ENCODE measurements around the gene MYO5C.

MYO5C gene

DNA sequence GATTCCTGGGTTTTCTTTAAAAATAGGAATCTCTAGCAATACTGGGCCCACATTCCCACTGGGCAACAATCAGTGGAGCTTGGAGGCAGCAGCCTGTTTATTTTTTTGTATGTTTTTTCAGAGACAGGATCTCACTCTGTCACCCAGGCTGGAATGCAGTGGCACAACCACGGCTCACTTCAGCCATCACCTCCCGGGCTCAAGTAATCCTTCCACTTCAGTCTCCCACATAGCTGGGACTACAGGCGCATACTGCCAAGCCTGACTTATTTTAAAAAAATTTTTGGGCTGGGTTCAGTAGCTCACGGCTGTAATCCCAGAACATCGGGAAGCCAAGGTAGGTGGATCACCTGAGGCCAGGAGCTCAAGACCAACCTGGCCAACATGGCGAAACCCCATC is 75.4 kb downstream of the MYO5C start:
- H3K27ac ChIP-seq = no peak overlapping the region
- no peak for DNase-seq
- no peaks in the 10 kb centered on the region for H3K27me3 ChIP-seq
- H3K36me3 ChIP-seq = peaks cover 0 to 22% (median 0%) of the 10 kb centered on the region in 3 donors
- no peaks in the 10 kb centered on the region for H3K4me1 ChIP-seq
- intact Hi-C loops (cut with DNase I; ENCODE audit: low total_unique reads) = no loop called here
- TF ChIP-seq, protein P1, sequence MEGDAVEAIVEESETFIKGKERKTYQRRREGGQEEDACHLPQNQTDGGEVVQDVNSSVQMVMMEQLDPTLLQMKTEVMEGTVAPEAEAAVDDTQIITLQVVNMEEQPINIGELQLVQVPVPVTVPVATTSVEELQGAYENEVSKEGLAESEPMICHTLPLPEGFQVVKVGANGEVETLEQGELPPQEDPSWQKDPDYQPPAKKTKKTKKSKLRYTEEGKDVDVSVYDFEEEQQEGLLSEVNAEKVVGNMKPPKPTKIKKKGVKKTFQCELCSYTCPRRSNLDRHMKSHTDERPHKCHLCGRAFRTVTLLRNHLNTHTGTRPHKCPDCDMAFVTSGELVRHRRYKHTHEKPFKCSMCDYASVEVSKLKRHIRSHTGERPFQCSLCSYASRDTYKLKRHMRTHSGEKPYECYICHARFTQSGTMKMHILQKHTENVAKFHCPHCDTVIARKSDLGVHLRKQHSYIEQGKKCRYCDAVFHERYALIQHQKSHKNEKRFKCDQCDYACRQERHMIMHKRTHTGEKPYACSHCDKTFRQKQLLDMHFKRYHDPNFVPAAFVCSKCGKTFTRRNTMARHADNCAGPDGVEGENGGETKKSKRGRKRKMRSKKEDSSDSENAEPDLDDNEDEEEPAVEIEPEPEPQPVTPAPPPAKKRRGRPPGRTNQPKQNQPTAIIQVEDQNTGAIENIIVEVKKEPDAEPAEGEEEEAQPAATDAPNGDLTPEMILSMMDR (IDR thresholded peaks at IDR 0.05) = no peak
- no peak overlapping the region for H3K4me3 ChIP-seq
- H3K9me3 ChIP-seq = no peaks in the 10 kb centered on the region

DNA sequence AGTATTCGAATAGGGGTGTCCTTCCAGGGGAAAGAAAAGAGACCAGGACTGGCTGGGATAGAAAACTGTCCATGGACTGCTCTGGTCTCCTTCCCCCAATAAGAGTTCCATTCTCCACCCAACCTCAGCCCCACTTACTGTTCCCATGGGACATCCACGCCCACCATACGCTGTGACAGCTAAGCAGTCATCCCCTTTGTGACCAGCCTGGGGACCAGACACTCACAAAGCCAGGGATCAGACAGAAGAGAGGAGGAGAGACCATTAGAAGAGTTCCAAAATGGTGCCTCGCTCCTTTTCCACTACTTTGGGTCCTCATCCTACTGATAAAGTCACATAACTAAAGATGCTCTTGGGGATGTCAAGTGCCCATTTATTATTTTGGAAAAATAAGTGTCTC is 76.8 kb downstream of the MYO5C start:
- Histone ChIP-seq H3K36me3 (peaks cover 0 to 24% (median 0%) of the 10 kb centered on the region in 3 donors), H3K4me1 (no peaks in the 10 kb centered on the region), H3K9me3 (no peaks in the 10 kb centered on the region), H3K27ac (no peak overlapping the region), H3K4me3 (no peak overlapping the region), H3K27me3 (no peaks in the 10 kb centered on the region)
- TF ChIP-seq, protein P1 (IDR thresholded peaks at IDR 0.05) = no peak
- DNase-seq = no peak
- intact Hi-C loops (cut with DNase I; ENCODE audit: low total_unique reads) = no loop called here

DNA sequence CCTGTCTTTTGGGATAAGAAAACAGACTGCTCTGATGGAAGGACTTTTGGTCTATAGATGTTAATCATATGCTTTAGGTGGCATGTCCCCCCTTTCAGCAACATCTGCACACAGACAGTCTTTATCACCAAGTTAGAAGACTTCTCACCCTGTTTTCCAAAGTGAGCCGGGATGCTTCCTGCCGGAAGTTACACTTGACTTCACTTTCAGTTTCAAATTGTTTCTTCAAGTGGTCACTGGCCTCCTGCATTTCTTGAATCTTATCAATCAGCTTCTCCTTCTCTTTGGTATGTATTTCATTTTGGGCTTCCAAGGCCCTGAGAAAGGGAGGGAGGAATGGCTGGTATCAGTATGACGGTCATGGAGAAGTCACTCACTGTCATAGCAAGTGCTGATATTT is 77.2 kb downstream of the MYO5C start:
- intact Hi-C loops (cut with DNase I; ENCODE audit: low total_unique reads) = no loop called here

DNA sequence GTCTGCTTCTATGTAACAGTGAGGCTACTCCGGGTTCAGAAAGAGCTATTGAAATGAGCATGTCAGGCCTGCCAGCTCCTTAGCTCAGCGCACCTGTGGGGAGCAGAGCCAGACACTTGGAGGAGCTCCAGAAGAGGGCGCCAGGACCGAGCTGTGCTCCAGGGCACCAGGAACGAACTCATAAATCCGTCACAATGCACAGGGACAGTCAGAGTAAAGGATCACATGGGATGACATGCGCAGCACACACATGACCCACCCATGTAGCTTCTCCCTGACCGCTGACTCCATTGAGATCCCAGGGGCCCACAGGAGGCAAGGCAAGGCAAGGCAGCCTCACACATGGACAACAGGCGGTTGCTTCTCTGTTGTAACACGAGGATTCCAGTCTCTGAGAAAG is 78.4 kb downstream of the MYO5C start:
- TF ChIP-seq, protein P1 (IDR thresholded peaks at IDR 0.05) = no peak
- H3K4me3 ChIP-seq = no peak overlapping the region
- no peak for DNase-seq
- no peaks in the 10 kb centered on the region for H3K9me3 ChIP-seq
- no peak overlapping the region for H3K27ac ChIP-seq
- intact Hi-C loops (cut with DNase I; ENCODE audit: low total_unique reads) = no loop called here
- H3K36me3 ChIP-seq = peaks cover 0 to 36% (median 0%) of the 10 kb centered on the region in 3 donors
- no peaks in the 10 kb centered on the region for H3K27me3 ChIP-seq
- no peaks in the 10 kb centered on the region for H3K4me1 ChIP-seq

More for the DNA sequence above, 77.2 kb downstream of the MYO5C start:
- DNase-seq = no peak
- TF ChIP-seq, protein P1 (IDR thresholded peaks at IDR 0.05) = no peak
- peaks cover 0 to 29% (median 0%) of the 10 kb centered on the region in 3 donors for H3K36me3 ChIP-seq
- H3K9me3 ChIP-seq = no peaks in the 10 kb centered on the region
- no peaks in the 10 kb centered on the region for H3K4me1 ChIP-seq
- H3K27me3 ChIP-seq = no peaks in the 10 kb centered on the region
- no peak overlapping the region for H3K27ac ChIP-seq
- H3K4me3 ChIP-seq = no peak overlapping the region

DNA sequence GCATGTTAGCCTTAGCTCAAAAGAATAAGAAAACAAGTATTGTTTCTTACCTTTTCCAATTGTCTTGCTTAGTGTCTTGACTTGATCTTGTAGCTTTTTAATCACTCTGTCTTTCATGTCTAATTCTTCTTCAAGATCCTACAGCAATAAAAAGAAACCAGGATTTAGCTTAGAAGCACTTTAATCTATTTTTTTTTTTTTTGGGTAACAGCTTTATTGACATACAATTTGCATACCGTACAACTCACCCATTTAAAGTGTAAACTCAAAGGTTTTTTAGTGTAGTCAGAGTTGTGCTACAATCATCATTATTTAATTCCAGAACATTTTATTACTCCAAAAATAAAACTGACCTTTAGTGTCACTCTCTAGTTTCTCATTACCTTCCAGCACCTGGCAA is 81.1 kb downstream of the MYO5C start:
- DNase-seq = no peak
- intact Hi-C loops (cut with DNase I; ENCODE audit: low total_unique reads) = no loop called here
- Histone ChIP-seq H3K4me1 (no peaks in the 10 kb centered on the region), H3K27ac (no peak overlapping the region), H3K36me3 (peaks cover 0 to 46% (median 0%) of the 10 kb centered on the region in 3 donors), H3K4me3 (no peak overlapping the region), H3K9me3 (no peaks in the 10 kb centered on the region), H3K27me3 (no peaks in the 10 kb centered on the region)
- TF ChIP-seq, protein P1 (IDR thresholded peaks at IDR 0.05) = no peak

DNA sequence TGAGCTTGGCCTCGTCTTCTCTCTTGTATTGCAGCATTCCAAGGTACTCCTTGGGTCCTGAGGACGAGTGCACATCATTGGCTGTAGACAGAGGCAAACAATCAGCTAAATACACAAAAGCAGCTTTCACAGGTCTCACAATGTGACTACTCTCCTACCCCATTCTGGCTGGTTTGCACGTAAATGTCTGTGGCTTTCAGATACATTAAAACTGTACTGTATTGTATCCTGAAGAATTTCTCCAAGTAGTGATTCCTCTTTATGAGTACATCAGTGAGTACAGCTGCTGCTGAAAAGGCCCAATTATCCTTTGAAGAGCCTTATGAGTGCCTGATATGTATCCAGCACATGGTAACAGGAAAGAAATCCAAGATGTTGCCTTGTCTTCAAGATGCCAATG is 82.4 kb downstream of the MYO5C start:
- TF ChIP-seq, protein P1 (IDR thresholded peaks at IDR 0.05) = no peak
- no peaks in the 10 kb centered on the region for H3K27me3 ChIP-seq
- no peaks in the 10 kb centered on the region for H3K4me1 ChIP-seq
- H3K4me3 ChIP-seq = no peak overlapping the region
- DNase-seq = no peak
- H3K27ac ChIP-seq = no peak overlapping the region
- peaks cover 0 to 43% (median 0%) of the 10 kb centered on the region in 3 donors for H3K36me3 ChIP-seq
- no peaks in the 10 kb centered on the region for H3K9me3 ChIP-seq
- intact Hi-C loops (cut with DNase I; ENCODE audit: low total_unique reads) = no loop called here

Measured in tibial artery (tissue), 4 donors.